ENCODE data around the gene SCN9A. TPM values are rescaled to one million over a fixed set of nuclear protein-coding genes. Genes with fewer than 3 reads are reported as not detected.
"Not testable (repeated sequence)": the region's sequence is repeated elsewhere in the genome, so short reads cannot be mapped to it uniquely, and the experiment has no call there.

The SCN9A gene
- total RNA-seq, 1 experiment from 2014 or later: 0.86 TPM

GRCh38 chr2:166242309-166242708, 133.4 kb downstream of the SCN9A start:
- DNase-seq (ENCODE audit: low read depth): no peak

GRCh38 chr2:166240387-166241313, 135.1 kb downstream of the SCN9A start:
- no peak for DNase-seq (ENCODE audit: low read depth)

GRCh38 chr2:166239548-166239947, 136.2 kb downstream of the SCN9A start:
- peak; percentile 89 for DNase-seq (ENCODE audit: low read depth)

GRCh38 chr2:166238176-166238575, 137.6 kb downstream of the SCN9A start:
- no peak for DNase-seq (ENCODE audit: low read depth)

- peak; percentile 65 for DNase-seq (ENCODE audit: low read depth)
Measured at GRCh38 chr2:166234112-166234846, 141.5 kb downstream of the SCN9A start.

- no peak for DNase-seq (ENCODE audit: low read depth)
Measured at GRCh38 chr2:166233244-166233643, 142.5 kb downstream of the SCN9A start.

GRCh38 chr2:166230724-166231070, 145.0 kb downstream of the SCN9A start:
- DNase-seq (ENCODE audit: low read depth): peak; percentile 15

- peak; percentile 80 for DNase-seq (ENCODE audit: low read depth)
Measured at GRCh38 chr2:166230024-166230723, 145.6 kb downstream of the SCN9A start.

- DNase-seq (ENCODE audit: low read depth): no peak
Measured at GRCh38 chr2:166229678-166230023, 146.1 kb downstream of the SCN9A start.

GRCh38 chr2:166224197-166224596, 151.5 kb downstream of the SCN9A start:
- DNase-seq (ENCODE audit: low read depth): no peak

- DNase-seq (ENCODE audit: low read depth): no peak
Measured at GRCh38 chr2:166223298-166223697, 152.4 kb downstream of the SCN9A start.

- DNase-seq (ENCODE audit: low read depth): no peak
Measured at GRCh38 chr2:166211079-166211478, 164.7 kb downstream of the SCN9A start.

GRCh38 chr2:166209944-166210343, 165.8 kb downstream of the SCN9A start:
- DNase-seq (ENCODE audit: low read depth): not testable (repeated sequence)

GRCh38 chr2:166209367-166209766, 166.4 kb downstream of the SCN9A start:
- not testable (repeated sequence) for DNase-seq (ENCODE audit: low read depth)

GRCh38 chr2:166206153-166206552, 169.6 kb downstream of the SCN9A start:
- not testable (repeated sequence) for DNase-seq (ENCODE audit: low read depth)

GRCh38 chr2:166202778-166203177, 173.0 kb downstream of the SCN9A start:
- no peak for DNase-seq (ENCODE audit: low read depth)

- DNase-seq (ENCODE audit: low read depth): no peak
Measured at GRCh38 chr2:166197446-166197845, 178.3 kb downstream of the SCN9A start.

- DNase-seq (ENCODE audit: low read depth): no peak
Measured at GRCh38 chr2:166193407-166193806, 182.3 kb downstream of the SCN9A start.

- DNase-seq (ENCODE audit: low read depth): no peak
Measured at GRCh38 chr2:166188084-166188483, 187.7 kb downstream of the SCN9A start.

GRCh38 chr2:166184789-166185188, 191.0 kb downstream of the SCN9A start:
- peak; percentile 24 for DNase-seq (ENCODE audit: low read depth)

- no peak for DNase-seq (ENCODE audit: low read depth)
Measured at GRCh38 chr2:166181813-166182154, 194.0 kb downstream of the SCN9A start.

Data from M059J (cell line).